Activated CD4-positive, alpha-beta T cell treated with anti-CD3 and anti-CD28 coated beads, Interleukin-2, amount 50 U/mL, for 48 hours (primary cell): Measurements from ENCODE around the gene SMYD4.
A peak's percentile ranks its signal among the peaks of the same experiment; 100 is the strongest.
"Not testable (repeated sequence)": the region's sequence is repeated elsewhere in the genome, so short reads cannot be mapped to it uniquely, and the experiment has no call there.

Experiments
- DNase-seq, 2 experiments: peaks; one replicate each; pipeline ENCODE4 v3.0.0-alpha.2; 2020

Gene SMYD4

GRCh38 chr17:1779571-1780131 is 50.1 kb downstream of the SMYD4 start:
- no peak for DNase-seq

GRCh38 chr17:1776857-1777256 is 52.8 kb downstream of the SMYD4 start:
- DNase-seq: no peak

GRCh38 chr17:1776328-1776727 is 53.4 kb downstream of the SMYD4 start:
- no peak for DNase-seq

- DNase-seq: no peak
Measured at GRCh38 chr17:1774390-1775176, 55.1 kb downstream of the SMYD4 start.

- DNase-seq: no peak
Measured at GRCh38 chr17:1773696-1774181, 56.0 kb downstream of the SMYD4 start.

GRCh38 chr17:1773000-1773695 is 56.6 kb downstream of the SMYD4 start:
- not testable (repeated sequence) for DNase-seq

- DNase-seq: no peak
Measured at GRCh38 chr17:1769822-1770477, 59.8 kb downstream of the SMYD4 start.

- DNase-seq: no peak
Measured at GRCh38 chr17:1767358-1767757, 62.3 kb downstream of the SMYD4 start.

GRCh38 chr17:1766382-1767135 is 63.1 kb downstream of the SMYD4 start:
- DNase-seq: no peak

- DNase-seq: no peak
Measured at GRCh38 chr17:1765576-1765975, 64.1 kb downstream of the SMYD4 start.

- not testable (repeated sequence) for DNase-seq
Measured at GRCh38 chr17:1764705-1765104, 65.0 kb downstream of the SMYD4 start.

- peak; percentile 40 to 51 for DNase-seq
Measured at GRCh38 chr17:1764284-1764683, 65.4 kb downstream of the SMYD4 start.

GRCh38 chr17:1762901-1763898 is 66.5 kb downstream of the SMYD4 start:
- no peak for DNase-seq

GRCh38 chr17:1762233-1762900 is 67.3 kb downstream of the SMYD4 start:
- DNase-seq: no peak

GRCh38 chr17:1759529-1759928 is 70.2 kb downstream of the SMYD4 start:
- no peak for DNase-seq

- no peak for DNase-seq
Measured at GRCh38 chr17:1758807-1759206, 70.9 kb downstream of the SMYD4 start.

GRCh38 chr17:1755827-1756262 is 73.9 kb downstream of the SMYD4 start:
- DNase-seq: no peak

- DNase-seq: no peak
Measured at GRCh38 chr17:1755252-1755826, 74.4 kb downstream of the SMYD4 start.

- DNase-seq: no peak
Measured at GRCh38 chr17:1754430-1755112, 75.1 kb downstream of the SMYD4 start.
